Ishikawa (cell line): ENCODE results near the gene HS6ST2.

Source experiments
- CEBPB ChIP-seq: IDR thresholded peaks from 2 replicates; pipeline ENCODE4 v1.6.1; 2012
- EGR1 ChIP-seq: IDR thresholded peaks from 2 replicates; pipeline ENCODE4 v1.6.1; 2012
- EP300 ChIP-seq: IDR thresholded peaks from 2 replicates; pipeline ENCODE4 v1.6.1; 2012; ENCODE audit warnings: borderline replicate concordance
- FOXM1 ChIP-seq: IDR thresholded peaks from 2 replicates; pipeline ENCODE4 v1.6.1; 2012; ENCODE audit warnings: low read depth, borderline replicate concordance
- NFIC ChIP-seq: IDR thresholded peaks from 2 replicates; pipeline ENCODE4 v1.6.1; 2012
- RAD21 ChIP-seq: IDR thresholded peaks from 2 replicates; pipeline ENCODE4 v1.6.1; 2012; ENCODE audit warnings: low read depth
- TAF1 ChIP-seq: IDR thresholded peaks from 2 replicates; pipeline ENCODE4 v1.6.1; 2012; ENCODE audit warnings: low read depth, mild to moderate bottlenecking
- YY1 ChIP-seq: IDR thresholded peaks from 2 replicates; pipeline ENCODE4 v1.6.1; 2012; ENCODE audit warnings: low read depth
- ZBTB7A ChIP-seq: IDR thresholded peaks from 2 replicates; pipeline ENCODE4 v1.6.1; 2012; ENCODE audit warnings: low read depth
- TF ChIP-seq, protein P1 (sequence below): IDR thresholded peaks from 2 replicates; pipeline ENCODE4 v1.6.1; 2012
- TF ChIP-seq, protein P2 (sequence below): IDR thresholded peaks from 2 replicates; pipeline ENCODE4 v1.6.1; 2012
- TF ChIP-seq, protein P3 (sequence below): IDR thresholded peaks from 2 replicates; pipeline ENCODE4 v1.6.1; 2012; ENCODE audit warnings: low read depth, mild to moderate bottlenecking

GRCh38 chrX:132740316-132741123 lies 217.9 kb downstream of the HS6ST2 start:
- TF ChIP-seq YY1 (no peak), TAF1 (no peak), CEBPB (no peak), EP300 (no peak), RAD21 (peak; percentile 58), NFIC (no peak), EGR1 (no peak), ZBTB7A (no peak), FOXM1 (no peak)
- TF ChIP-seq, protein P1, sequence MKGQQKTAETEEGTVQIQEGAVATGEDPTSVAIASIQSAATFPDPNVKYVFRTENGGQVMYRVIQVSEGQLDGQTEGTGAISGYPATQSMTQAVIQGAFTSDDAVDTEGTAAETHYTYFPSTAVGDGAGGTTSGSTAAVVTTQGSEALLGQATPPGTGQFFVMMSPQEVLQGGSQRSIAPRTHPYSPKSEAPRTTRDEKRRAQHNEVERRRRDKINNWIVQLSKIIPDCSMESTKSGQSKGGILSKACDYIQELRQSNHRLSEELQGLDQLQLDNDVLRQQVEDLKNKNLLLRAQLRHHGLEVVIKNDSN, result no peak
- TF ChIP-seq, protein P2, sequence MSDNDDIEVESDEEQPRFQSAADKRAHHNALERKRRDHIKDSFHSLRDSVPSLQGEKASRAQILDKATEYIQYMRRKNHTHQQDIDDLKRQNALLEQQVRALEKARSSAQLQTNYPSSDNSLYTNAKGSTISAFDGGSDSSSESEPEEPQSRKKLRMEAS, result no peak
- TF ChIP-seq, protein P3, sequence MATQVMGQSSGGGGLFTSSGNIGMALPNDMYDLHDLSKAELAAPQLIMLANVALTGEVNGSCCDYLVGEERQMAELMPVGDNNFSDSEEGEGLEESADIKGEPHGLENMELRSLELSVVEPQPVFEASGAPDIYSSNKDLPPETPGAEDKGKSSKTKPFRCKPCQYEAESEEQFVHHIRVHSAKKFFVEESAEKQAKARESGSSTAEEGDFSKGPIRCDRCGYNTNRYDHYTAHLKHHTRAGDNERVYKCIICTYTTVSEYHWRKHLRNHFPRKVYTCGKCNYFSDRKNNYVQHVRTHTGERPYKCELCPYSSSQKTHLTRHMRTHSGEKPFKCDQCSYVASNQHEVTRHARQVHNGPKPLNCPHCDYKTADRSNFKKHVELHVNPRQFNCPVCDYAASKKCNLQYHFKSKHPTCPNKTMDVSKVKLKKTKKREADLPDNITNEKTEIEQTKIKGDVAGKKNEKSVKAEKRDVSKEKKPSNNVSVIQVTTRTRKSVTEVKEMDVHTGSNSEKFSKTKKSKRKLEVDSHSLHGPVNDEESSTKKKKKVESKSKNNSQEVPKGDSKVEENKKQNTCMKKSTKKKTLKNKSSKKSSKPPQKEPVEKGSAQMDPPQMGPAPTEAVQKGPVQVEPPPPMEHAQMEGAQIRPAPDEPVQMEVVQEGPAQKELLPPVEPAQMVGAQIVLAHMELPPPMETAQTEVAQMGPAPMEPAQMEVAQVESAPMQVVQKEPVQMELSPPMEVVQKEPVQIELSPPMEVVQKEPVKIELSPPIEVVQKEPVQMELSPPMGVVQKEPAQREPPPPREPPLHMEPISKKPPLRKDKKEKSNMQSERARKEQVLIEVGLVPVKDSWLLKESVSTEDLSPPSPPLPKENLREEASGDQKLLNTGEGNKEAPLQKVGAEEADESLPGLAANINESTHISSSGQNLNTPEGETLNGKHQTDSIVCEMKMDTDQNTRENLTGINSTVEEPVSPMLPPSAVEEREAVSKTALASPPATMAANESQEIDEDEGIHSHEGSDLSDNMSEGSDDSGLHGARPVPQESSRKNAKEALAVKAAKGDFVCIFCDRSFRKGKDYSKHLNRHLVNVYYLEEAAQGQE, result no peak
